Muscle layer of colon (tissue), 2 donors: ENCODE measurements around the gene AKT3.
"Not testable (repeated sequence)": the region's sequence is repeated elsewhere in the genome, so short reads cannot be mapped to it uniquely, and the experiment has no call there.

Source experiments
- H3K27ac ChIP-seq: one replicate; pipeline ENCODE4 v1.7.0; 2013; ENCODE audit warnings: low read depth, mild to moderate bottlenecking, low read length, moderate library complexity
- H3K27me3 ChIP-seq, 2 donors: one replicate each; pipeline ENCODE4 v1.7.0; 2013; ENCODE audit warnings: low read length in 2 of 2, mild to moderate bottlenecking in 2 of 2; ENCODE audit not compliant: insufficient read depth in 2 of 2, control insufficient read depth in 1 of 2
- H3K36me3 ChIP-seq: one replicate; pipeline ENCODE4 v1.7.0; 2013; ENCODE audit warnings: mild to moderate bottlenecking, low read length; ENCODE audit not compliant: insufficient read depth
- H3K4me1 ChIP-seq: one replicate; pipeline ENCODE4 v1.7.0; 2013; ENCODE audit warnings: mild to moderate bottlenecking, low read length; ENCODE audit not compliant: insufficient read depth
- H3K4me3 ChIP-seq, 2 donors: one replicate each; pipeline ENCODE4 v1.7.0; 2013; ENCODE audit warnings: low read length in 2 of 2, low read depth in 1 of 2, mild to moderate bottlenecking in 1 of 2, moderate library complexity in 1 of 2
- H3K9ac ChIP-seq: one replicate; pipeline ENCODE4 v1.7.0; 2013; ENCODE audit warnings: low read length
- H3K9me3 ChIP-seq: one replicate; pipeline ENCODE4 v1.7.0; 2013; ENCODE audit warnings: mild to moderate bottlenecking, low read length
- donor health status: abdominal sarcoma.
- donor health status: Adenocarcinoma of cecum.

Gene AKT3

DNA sequence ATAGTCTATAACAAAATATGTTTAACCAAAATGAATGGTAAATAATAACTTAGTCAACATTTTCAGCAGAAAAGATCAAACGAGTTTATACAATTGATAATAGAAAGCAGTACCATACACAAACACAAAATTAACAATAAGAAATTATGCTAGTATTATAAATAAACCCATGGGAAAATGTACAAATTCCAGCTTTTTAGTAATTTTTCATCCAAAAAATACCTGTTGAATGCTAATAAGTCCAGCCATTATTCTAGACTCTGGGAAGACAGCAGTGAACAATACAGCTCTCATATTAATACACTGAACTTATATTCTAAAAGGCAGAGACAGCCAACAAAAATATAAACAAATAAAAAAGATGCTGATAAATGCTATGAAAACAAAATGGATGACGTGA lies 66.3 kb downstream of the AKT3 start:
- Histone ChIP-seq H3K27ac (no peak overlapping the region), H3K9ac (no peak overlapping the region), H3K4me3 (no peak overlapping the region), H3K36me3 (no peaks in the 10 kb centered on the region), H3K9me3 (no peaks in the 10 kb centered on the region), H3K4me1 (peaks cover 19% of the 10 kb centered on the region), H3K27me3 (no peaks in the 10 kb centered on the region)

DNA sequence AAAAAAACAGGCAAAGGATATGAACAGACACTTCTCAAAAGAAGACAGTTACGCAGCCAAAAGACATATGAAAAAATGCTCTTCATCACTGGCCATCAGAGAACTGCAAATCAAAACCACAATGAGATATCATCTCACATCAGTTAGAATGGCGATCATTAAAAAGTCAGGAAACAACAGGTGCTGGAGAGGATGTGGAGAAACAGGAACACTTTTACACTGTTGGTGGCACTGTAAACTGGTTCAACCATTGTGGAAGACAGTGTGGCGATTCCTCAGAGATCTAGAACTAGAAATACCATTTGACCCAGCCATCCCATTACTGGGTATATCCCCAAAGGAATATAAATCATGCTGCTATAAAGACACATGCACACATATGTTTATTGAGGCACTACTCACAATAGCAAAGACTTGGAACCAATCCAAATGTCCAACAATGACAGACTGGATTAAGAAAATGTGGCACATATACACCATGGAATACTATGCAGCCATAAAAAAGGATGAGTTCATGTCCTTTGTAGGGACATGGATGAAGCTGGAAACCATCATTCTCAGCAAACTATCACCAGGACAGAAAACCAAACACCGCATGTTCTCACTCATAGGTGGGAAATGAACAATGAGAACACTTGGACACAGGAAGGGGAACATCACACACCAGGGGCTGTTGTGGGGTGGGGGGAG lies 77.5 kb downstream of the AKT3 start:
- not testable (repeated sequence) for H3K4me1 ChIP-seq, H3K9me3 ChIP-seq, H3K4me3 ChIP-seq, H3K27me3 ChIP-seq, H3K36me3 ChIP-seq, H3K9ac ChIP-seq, H3K27ac ChIP-seq

DNA sequence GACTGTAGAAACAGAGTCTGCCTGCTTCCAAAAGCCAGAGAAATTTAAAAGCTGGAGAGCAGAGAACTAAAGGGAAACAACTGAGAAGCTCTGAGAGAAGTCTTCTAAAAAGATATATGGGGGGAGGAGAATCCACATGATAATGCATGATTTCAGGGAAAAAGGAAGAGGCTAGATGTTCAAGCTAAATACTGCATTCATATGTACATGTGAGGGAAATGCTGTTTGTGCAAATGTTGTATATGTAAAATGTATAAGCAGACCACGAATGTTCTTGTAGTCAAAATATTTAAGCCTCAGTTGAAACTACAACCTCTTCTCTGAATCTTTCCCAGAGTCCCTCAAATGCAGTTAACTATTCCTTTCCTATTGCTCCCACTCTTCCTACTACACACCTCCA lies 79.2 kb downstream of the AKT3 start:
- H3K36me3 ChIP-seq, result no peaks in the 10 kb centered on the region
- no peak overlapping the region for H3K9ac ChIP-seq
- no peaks in the 10 kb centered on the region for H3K4me1 ChIP-seq
- no peak overlapping the region for H3K27ac ChIP-seq
- H3K4me3 ChIP-seq, result no peak overlapping the region
- no peaks in the 10 kb centered on the region for H3K27me3 ChIP-seq
- H3K9me3 ChIP-seq, result no peaks in the 10 kb centered on the region

DNA sequence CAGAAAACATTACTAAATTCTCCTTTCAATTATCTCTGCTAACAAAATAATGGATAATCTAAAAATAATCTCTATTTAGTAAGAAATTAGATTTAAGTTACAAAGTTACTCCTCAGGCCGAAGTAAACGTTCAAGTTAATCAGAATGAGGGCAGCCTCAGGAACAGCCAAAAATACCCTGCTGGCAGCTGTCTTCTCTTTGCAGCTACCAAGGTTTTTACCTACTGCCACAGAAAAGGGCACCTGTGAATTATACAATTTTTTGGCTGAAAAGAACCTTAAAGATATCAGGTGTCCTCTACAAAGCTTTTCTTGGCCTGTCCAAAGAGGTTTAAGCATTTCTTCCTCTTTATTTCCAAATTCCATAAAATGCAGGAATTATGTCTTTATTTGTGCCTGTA lies 84.4 kb downstream of the AKT3 start:
- H3K36me3 ChIP-seq, result no peaks in the 10 kb centered on the region
- no peak overlapping the region for H3K4me3 ChIP-seq
- peaks cover 4% of the 10 kb centered on the region for H3K4me1 ChIP-seq
- H3K27ac ChIP-seq, result no peak overlapping the region
- H3K9ac ChIP-seq, result no peak overlapping the region
- H3K9me3 ChIP-seq, result no peaks in the 10 kb centered on the region
- H3K27me3 ChIP-seq, result no peaks in the 10 kb centered on the region

DNA sequence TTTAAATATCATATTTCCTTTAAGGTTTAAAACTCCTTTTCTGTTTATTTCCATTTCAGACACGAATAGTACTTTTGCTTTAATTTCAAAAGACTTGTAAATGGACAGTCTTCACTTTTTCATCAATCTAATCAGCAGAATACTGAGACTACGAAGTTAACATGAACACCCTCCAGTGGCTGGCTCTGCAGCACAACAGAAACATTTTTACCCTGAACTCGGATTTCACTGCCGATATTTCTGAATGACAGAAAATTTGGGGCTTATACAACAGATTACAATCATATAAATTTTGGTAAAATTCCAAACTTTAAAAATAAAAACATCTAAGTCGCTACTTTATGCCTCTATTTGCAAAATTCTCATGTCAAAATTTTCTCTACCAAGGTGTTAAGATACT lies 86.2 kb downstream of the AKT3 start:
- Histone ChIP-seq H3K9ac (no peak overlapping the region), H3K27ac (no peak overlapping the region), H3K9me3 (no peaks in the 10 kb centered on the region), H3K4me3 (no peak overlapping the region), H3K4me1 (peaks cover 4% of the 10 kb centered on the region), H3K36me3 (no peaks in the 10 kb centered on the region), H3K27me3 (no peaks in the 10 kb centered on the region)

DNA sequence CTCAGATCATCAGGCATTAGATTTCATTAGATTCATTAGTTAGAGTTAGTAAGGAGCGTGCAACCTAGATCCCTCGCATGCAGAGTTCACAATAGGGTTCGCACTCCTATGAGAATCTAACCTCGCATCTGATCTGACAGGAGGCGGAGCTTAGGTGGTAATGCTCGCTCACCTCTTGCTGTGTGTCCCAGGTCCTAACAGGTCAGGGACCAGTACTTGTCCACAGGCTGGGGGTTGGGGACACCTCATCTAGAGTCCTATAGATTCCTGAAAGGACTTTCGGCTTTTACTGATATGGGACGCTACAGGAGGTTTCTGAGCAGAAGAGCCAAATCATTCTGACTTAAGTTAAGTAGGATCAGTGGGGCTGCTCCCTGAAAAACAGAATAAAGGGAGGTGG lies 91.4 kb downstream of the AKT3 start:
- H3K9ac ChIP-seq, result no peak overlapping the region
- H3K36me3 ChIP-seq, result no peaks in the 10 kb centered on the region
- no peaks in the 10 kb centered on the region for H3K9me3 ChIP-seq
- H3K4me1 ChIP-seq, result peaks cover 4% of the 10 kb centered on the region
- no peak overlapping the region for H3K27ac ChIP-seq
- no peaks in the 10 kb centered on the region for H3K27me3 ChIP-seq
- H3K4me3 ChIP-seq, result no peak overlapping the region

DNA sequence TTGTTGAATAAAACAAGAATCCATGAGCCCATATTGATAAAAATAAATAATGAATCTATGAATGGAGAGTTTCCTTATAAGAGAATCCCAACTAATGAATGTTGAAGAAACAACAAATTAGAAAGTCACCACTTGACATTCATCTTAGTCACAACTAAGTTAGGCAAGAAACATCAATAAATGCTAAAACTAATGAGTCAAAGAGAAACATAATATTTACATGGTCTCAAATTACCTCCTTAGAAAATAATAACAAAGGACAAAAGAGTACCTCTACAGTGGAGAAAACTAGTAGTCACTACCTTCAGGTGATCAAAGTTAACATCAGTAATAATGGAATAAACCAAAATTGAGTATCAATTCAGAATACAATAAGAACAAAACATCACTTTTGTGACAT lies 93.5 kb downstream of the AKT3 start:
- Histone ChIP-seq H3K27me3 (no peaks in the 10 kb centered on the region), H3K9me3 (no peaks in the 10 kb centered on the region), H3K9ac (no peak overlapping the region), H3K27ac (no peak overlapping the region), H3K4me3 (no peak overlapping the region), H3K4me1 (peaks cover 8% of the 10 kb centered on the region), H3K36me3 (no peaks in the 10 kb centered on the region)

DNA sequence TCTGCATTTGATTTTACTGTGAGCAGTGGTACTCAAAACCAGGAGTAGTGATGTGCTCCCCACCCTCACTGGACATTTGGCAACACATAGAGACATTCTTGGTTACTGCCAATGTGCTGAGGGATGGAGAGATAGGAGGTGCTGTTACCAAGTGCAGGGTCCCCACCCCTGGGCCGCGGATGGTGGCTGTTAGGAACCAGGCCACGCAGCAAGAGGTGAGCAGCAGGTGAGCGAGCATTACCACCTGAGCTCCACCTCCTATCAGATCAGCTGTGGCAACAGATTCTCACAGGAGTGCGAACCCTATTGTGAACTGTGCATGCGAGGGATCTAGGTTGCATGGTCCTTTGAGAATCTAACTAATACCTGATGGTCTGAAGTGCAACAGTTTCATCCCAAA lies 95.7 kb downstream of the AKT3 start:
- H3K27me3 ChIP-seq, result no peaks in the 10 kb centered on the region
- no peak overlapping the region for H3K9ac ChIP-seq
- no peak overlapping the region for H3K27ac ChIP-seq
- no peaks in the 10 kb centered on the region for H3K9me3 ChIP-seq
- no peak overlapping the region for H3K4me3 ChIP-seq
- peaks cover 8% of the 10 kb centered on the region for H3K4me1 ChIP-seq
- no peaks in the 10 kb centered on the region for H3K36me3 ChIP-seq

DNA sequence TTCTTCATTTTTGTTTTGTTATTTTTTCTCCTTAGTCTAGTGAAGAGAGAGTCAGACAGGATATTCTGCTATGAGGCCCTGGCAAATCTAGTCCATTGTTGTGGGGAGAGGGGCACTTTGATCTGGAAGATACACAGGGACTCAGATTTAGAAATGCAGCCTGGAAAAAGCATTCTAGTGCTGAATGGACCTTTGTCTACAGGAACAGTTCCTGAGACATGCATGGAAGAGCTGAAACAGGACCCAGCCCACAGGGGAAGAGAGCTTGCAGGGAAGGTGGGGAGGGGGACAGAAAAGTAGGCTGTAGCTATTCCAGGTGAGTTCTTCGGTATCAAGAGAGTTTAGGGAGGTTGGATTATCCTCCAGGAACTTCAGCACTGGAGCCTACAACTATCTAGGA lies 98.5 kb downstream of the AKT3 start:
- no peaks in the 10 kb centered on the region for H3K27me3 ChIP-seq
- H3K4me1 ChIP-seq, result peaks cover 8% of the 10 kb centered on the region
- H3K27ac ChIP-seq, result no peak overlapping the region
- H3K4me3 ChIP-seq, result no peak overlapping the region
- H3K36me3 ChIP-seq, result no peaks in the 10 kb centered on the region
- no peaks in the 10 kb centered on the region for H3K9me3 ChIP-seq
- no peak overlapping the region for H3K9ac ChIP-seq

DNA sequence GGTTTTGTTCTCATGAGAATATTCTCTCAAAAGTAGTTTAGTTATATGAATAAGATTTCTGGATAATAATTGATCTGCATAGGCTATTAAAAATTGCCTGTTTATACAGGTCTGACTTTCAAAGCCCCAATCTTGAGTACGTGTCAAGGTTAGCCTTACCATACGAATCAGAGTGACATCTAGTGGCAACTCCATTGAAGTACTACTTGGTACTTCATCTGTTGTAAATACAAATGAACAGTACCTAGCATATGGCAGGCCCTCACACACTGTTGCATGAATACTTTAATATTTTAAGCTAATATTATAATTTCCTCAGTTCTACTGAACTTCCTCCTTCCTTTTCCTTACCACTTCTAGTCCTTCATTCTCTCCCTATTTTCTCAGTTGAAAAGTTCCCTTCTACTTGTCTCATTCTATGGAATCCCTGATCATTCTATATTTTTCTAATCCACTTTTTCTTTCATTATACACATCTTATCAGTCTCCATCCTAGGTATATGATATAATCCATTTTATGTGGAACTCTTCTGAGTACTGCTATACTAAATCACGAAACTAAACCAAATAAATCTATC lies 101.2 kb downstream of the AKT3 start:
- Histone ChIP-seq H3K4me3 (no peak overlapping the region), H3K9me3 (no peaks in the 10 kb centered on the region), H3K36me3 (no peaks in the 10 kb centered on the region), H3K4me1 (peaks cover 8% of the 10 kb centered on the region), H3K27me3 (no peaks in the 10 kb centered on the region), H3K9ac (no peak overlapping the region), H3K27ac (no peak overlapping the region)

DNA sequence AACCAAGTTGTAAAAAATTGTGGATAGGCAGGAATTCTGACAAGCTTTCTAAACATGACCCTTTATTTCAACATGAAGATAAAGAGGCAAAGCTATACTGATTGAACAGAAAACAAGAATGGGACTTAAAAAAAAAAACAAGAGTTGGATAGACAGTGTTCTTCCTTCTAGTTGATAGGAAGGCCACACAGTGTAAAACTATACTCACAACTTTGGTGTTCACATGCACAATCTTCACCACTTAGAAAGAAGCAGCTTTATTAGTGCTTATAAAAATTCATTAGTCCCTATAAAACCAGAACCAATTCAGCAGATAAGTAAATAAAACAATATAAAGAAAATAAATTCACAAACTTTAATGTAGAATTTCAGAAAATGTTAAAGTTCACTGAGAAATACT lies 101.8 kb downstream of the AKT3 start:
- Histone ChIP-seq H3K9ac (no peak overlapping the region), H3K27me3 (no peaks in the 10 kb centered on the region), H3K9me3 (no peaks in the 10 kb centered on the region), H3K4me3 (no peak overlapping the region), H3K4me1 (peaks cover 8% of the 10 kb centered on the region), H3K27ac (no peak overlapping the region), H3K36me3 (no peaks in the 10 kb centered on the region)

DNA sequence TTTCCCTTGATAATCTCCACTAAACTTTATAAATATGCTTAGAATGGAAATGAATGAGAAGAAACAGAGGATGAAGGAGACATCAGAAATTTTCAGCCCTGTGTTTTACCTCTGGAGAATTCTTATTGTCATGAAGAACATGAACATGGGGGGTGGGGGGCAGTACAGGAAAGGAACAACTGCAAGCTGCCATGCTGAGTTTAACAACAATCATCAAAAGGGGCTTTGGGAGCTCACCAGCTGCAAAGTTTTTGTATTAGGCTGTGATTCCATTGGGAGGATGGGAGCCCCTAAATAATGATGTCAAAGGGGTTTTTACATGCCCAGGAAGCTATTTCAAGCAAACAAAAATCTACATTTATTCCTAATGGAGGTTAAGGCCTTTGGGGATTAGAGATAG lies 103.3 kb downstream of the AKT3 start:
- no peaks in the 10 kb centered on the region for H3K9me3 ChIP-seq
- H3K36me3 ChIP-seq, result no peaks in the 10 kb centered on the region
- peaks cover 7% of the 10 kb centered on the region for H3K4me1 ChIP-seq
- H3K4me3 ChIP-seq, result no peak overlapping the region
- no peaks in the 10 kb centered on the region for H3K27me3 ChIP-seq
- H3K27ac ChIP-seq, result no peak overlapping the region
- no peak overlapping the region for H3K9ac ChIP-seq
